T-helper 17 cell (primary cell): Measurements from ENCODE around the gene SELENOP. TPM values are rescaled to one million over a fixed set of nuclear protein-coding genes. Genes with fewer than 3 reads are reported as not detected.

Source experiments
- ATAC-seq: fragments of 150-1000 bp; cut with Tn5 transposase; 2 replicates; pipeline ENCODE4 v1.10.0; 2021; ENCODE audit warnings: mild to moderate bottlenecking, moderate library complexity
- DNase-seq, 3 donors: peaks; one replicate each; pipeline versions ENCODE4 v3.0.0 to v3.0.0-alpha.2; 2020 to 2021
- H3K9me3 ChIP-seq: one replicate; pipeline ENCODE4 v1.7.0; 2013; ENCODE audit warnings: low read length, mild to moderate bottlenecking; ENCODE audit not compliant: control insufficient read depth, poor library complexity, severe bottlenecking
- H3K27ac Mint-ChIP-seq: one replicate; pipeline ENCODE4 v1.8.0; 2022; ENCODE audit warnings: mild to moderate bottlenecking, moderate library complexity, mixed read lengths
- H3K27me3 Mint-ChIP-seq: one replicate; pipeline ENCODE4 v1.8.0; 2022; ENCODE audit warnings: mixed read lengths
- H3K36me3 Mint-ChIP-seq: one replicate; pipeline ENCODE4 v1.8.0; 2022; ENCODE audit warnings: low read depth, mixed read lengths
- H3K4me1 Mint-ChIP-seq: one replicate; pipeline ENCODE4 v1.8.0; 2022; ENCODE audit warnings: mild to moderate bottlenecking, mixed read lengths
- H3K4me3 Mint-ChIP-seq: one replicate; pipeline ENCODE4 v1.8.0; 2022; ENCODE audit warnings: mild to moderate bottlenecking, moderate library complexity, mixed read lengths
- total RNA-seq, 4 donors: library from RNA in 2 of 4; stranded (reverse) in 2 of 4; gene quantifications; one replicate each; pipeline ENCODE4 v1.2.3 and lab custom pipeline; 2022 to 2026

Gene SELENOP
- total RNA-seq, 2 donors from 2014 or later: 0.70 TPM; not detected in 1

- Mint-ChIP-seq H3K27ac (no peak overlapping the region), H3K4me3 (no peak overlapping the region), H3K36me3 (peaks cover 2% of the 10 kb centered on the region), H3K4me1 (no peaks in the 10 kb centered on the region), H3K27me3 (peaks cover 10% of the 10 kb centered on the region)
- ATAC-seq: no peak
- no peak for DNase-seq
- H3K9me3 ChIP-seq: no peaks in the 10 kb centered on the region
Observed at GRCh38 chr5:42840842-42841567, 29.3 kb upstream of the SELENOP start.

GRCh38 chr5:42840269-42840668 is 28.6 kb upstream of the SELENOP start:
- DNase-seq: no peak
- H3K27ac Mint-ChIP-seq: no peak overlapping the region
- H3K9me3 ChIP-seq: no peaks in the 10 kb centered on the region
- no peaks in the 10 kb centered on the region for H3K36me3 Mint-ChIP-seq
- H3K4me3 Mint-ChIP-seq: no peak overlapping the region
- no peak for ATAC-seq
- H3K27me3 Mint-ChIP-seq: peaks cover 10% of the 10 kb centered on the region
- H3K4me1 Mint-ChIP-seq: no peaks in the 10 kb centered on the region

GRCh38 chr5:42839196-42839595 is 27.5 kb upstream of the SELENOP start:
- no peak overlapping the region for H3K4me3 Mint-ChIP-seq
- H3K9me3 ChIP-seq: no peaks in the 10 kb centered on the region
- DNase-seq (no peak), ATAC-seq (no peak)
- H3K27ac Mint-ChIP-seq: no peak overlapping the region
- no peaks in the 10 kb centered on the region for H3K36me3 Mint-ChIP-seq
- H3K4me1 Mint-ChIP-seq: no peaks in the 10 kb centered on the region
- peaks cover 10% of the 10 kb centered on the region for H3K27me3 Mint-ChIP-seq

DNA sequence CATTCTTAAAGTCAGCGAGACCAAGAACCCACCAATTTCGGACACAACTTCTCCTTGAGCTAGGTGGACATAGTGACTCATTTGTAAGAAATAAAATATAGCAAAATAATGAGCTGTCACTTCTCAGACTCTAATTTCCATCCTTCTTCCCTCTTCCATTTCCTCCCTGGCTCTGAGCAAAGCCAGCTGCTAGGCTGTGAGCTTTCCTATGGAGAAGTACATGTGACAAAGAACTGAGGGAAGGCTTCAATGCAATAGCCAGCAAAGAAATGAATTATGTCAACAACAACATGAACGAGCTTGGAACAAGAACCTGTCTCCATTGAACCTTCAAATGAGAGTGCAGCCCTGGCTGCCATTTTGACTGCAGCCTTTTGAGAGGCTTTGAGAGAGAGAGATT is 25.9 kb upstream of the SELENOP start:
- no peak for ATAC-seq
- H3K9me3 ChIP-seq: no peaks in the 10 kb centered on the region
- Mint-ChIP-seq H3K27me3 (peaks cover 10% of the 10 kb centered on the region), H3K36me3 (no peaks in the 10 kb centered on the region), H3K4me1 (no peaks in the 10 kb centered on the region), H3K4me3 (no peak overlapping the region), H3K27ac (no peak overlapping the region)
- DNase-seq: no peak

DNA sequence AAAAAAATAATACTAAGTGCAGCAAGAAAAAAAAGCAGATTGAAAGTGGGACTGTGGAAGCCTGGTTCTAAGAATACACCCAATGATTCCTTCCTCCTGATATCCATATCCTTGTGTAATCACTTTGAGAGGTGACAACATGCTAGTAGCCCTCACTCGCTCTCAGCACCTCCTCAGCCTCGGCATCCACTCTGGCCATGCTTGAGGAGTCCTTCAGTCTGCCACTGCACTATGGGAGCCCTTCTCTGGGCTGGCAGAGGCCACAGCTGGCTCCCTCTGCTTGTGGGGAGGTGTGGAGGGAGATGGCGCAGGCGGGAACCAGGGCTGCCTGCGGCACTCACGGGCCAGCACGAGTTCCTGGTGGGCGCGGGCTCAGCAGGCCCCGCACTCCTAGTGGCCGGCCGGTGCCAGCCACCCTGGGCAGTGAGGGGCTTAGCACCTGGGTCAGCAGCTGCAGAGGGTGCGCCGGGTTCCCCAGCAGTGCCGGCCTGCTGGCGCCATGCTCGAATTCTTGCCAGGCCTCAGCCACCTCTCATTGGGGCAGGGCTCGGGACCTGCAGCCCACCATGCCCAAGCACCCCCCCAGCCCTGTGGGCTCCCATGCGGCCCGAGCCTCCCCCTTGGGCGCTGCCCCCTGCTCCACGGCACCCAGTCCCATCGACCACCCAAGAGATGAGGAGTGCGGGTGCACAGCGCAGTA is 24.5 kb upstream of the SELENOP start:
- H3K9me3 ChIP-seq: no peaks in the 10 kb centered on the region
- ATAC-seq (no peak), DNase-seq (no peak)
- Mint-ChIP-seq H3K27ac (no peak overlapping the region), H3K36me3 (no peaks in the 10 kb centered on the region), H3K27me3 (peaks cover 10% of the 10 kb centered on the region), H3K4me1 (no peaks in the 10 kb centered on the region), H3K4me3 (no peak overlapping the region)

DNA sequence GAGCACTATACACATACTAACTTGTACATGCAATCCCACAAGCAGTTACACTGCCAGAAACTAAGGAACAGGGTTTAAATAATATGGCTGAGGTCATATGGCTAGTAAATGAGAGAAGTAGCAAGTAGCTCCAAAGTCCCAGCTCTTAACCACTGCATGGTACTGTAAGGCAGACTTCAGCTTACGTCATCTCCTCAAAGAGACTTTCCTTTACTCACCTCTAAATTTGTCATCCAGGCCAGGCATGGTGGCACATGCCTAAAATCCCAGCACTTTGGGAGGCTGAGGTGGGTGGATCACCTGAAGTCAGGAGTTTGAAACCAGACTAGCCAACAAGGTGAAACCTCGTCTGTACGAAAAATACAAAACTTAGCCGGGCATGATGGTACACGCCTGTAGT is 20.4 kb upstream of the SELENOP start:
- DNase-seq: no peak
- Mint-ChIP-seq H3K27ac (no peak overlapping the region), H3K4me1 (no peaks in the 10 kb centered on the region), H3K36me3 (no peaks in the 10 kb centered on the region), H3K27me3 (peaks cover 19% of the 10 kb centered on the region), H3K4me3 (no peak overlapping the region)
- no peaks in the 10 kb centered on the region for H3K9me3 ChIP-seq
- no peak for ATAC-seq

DNA sequence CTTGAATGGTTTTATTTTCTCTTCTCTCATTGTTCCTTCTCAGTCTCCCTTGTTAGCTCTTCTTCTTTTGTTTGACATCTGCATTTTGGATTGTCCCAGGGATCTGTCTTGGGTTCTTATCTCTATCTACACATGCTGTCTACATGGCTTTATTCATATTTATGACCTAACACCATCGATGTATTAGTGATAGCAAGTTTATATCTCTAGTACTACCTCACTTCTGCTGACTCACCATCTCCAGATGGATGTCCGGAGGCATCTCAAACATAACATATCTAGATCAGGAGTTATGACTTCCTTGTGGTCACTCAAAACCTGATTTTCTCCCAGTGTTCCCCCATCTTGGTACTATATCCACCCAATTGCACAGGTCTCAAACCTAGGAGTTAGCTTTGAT is 19.2 kb upstream of the SELENOP start:
- Mint-ChIP-seq H3K27me3 (peaks cover 19% of the 10 kb centered on the region), H3K4me1 (no peaks in the 10 kb centered on the region), H3K36me3 (no peaks in the 10 kb centered on the region), H3K4me3 (no peak overlapping the region), H3K27ac (no peak overlapping the region)
- ATAC-seq (no peak), DNase-seq (no peak)
- H3K9me3 ChIP-seq: no peaks in the 10 kb centered on the region

DNA sequence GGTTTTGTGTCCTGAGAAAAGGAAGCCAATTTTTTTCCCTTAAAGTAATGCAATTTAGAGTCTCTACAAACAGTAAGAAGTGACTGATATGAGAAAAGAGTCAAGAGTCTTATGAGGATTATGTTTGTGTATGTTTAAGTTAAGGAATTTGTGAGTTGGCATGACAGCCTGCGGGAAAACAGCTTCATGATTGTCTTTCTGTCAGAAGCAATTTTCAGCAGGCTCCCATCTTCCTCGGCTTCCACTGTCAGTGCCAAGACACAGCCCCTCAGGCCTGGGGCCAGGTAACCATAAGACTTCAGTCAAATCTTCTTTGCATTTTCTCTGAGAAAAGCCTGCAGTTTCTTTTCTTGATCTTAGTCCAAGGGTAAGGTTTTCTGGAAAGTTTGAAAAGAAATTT is 17.0 kb upstream of the SELENOP start:
- H3K9me3 ChIP-seq: no peaks in the 10 kb centered on the region
- Mint-ChIP-seq H3K4me3 (no peak overlapping the region), H3K36me3 (no peaks in the 10 kb centered on the region), H3K4me1 (no peaks in the 10 kb centered on the region), H3K27ac (no peak overlapping the region), H3K27me3 (peaks cover 41% of the 10 kb centered on the region)
- DNase-seq (no peak), ATAC-seq (no peak)

DNA sequence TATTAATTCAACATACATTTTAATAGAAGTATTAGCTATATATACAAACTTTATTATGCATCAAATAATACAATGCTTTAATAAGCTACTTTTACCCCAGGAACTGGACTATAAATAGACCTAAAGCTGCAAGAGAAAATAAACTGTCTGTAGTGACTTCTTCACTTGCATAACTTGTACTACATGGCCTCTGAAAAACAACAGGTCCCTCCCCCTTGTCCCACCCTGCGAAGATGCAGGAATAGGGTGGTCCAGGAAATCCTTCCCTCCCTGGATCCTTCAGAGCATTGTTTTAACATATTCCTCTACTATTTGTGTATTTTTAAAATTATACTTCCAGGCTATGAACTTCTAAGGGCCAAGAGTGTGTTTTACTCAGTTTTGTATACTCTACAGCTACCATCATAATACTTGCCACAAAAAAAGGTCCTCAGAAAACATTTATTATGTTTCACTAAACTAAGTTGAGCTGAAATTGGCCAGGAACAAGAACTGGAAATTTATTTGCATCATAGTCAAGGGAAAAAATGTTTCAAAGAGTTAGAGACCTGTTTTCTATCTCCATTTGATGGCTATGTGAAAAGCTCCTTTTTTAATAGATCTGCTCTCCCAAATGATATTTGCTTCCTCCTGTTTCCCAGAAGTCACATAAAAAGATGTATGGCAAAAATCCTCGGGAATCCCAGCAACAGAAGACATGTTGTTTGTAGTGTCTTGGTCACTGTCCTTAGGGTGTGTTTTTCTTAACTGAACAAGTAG is 15.2 kb upstream of the SELENOP start:
- ATAC-seq (no peak), DNase-seq (no peak)
- Mint-ChIP-seq H3K27ac (no peak overlapping the region), H3K36me3 (no peaks in the 10 kb centered on the region), H3K4me3 (no peak overlapping the region), H3K27me3 (peaks cover 41% of the 10 kb centered on the region), H3K4me1 (no peaks in the 10 kb centered on the region)
- H3K9me3 ChIP-seq: no peaks in the 10 kb centered on the region

GRCh38 chr5:42825422-42826148 is 13.9 kb upstream of the SELENOP start:
- H3K27me3 Mint-ChIP-seq: peaks cover 36% of the 10 kb centered on the region
- H3K4me3 Mint-ChIP-seq: no peak overlapping the region
- H3K9me3 ChIP-seq: no peaks in the 10 kb centered on the region
- H3K4me1 Mint-ChIP-seq: no peaks in the 10 kb centered on the region
- no peak overlapping the region for H3K27ac Mint-ChIP-seq
- no peaks in the 10 kb centered on the region for H3K36me3 Mint-ChIP-seq
- DNase-seq (no peak), ATAC-seq (no peak)

DNA sequence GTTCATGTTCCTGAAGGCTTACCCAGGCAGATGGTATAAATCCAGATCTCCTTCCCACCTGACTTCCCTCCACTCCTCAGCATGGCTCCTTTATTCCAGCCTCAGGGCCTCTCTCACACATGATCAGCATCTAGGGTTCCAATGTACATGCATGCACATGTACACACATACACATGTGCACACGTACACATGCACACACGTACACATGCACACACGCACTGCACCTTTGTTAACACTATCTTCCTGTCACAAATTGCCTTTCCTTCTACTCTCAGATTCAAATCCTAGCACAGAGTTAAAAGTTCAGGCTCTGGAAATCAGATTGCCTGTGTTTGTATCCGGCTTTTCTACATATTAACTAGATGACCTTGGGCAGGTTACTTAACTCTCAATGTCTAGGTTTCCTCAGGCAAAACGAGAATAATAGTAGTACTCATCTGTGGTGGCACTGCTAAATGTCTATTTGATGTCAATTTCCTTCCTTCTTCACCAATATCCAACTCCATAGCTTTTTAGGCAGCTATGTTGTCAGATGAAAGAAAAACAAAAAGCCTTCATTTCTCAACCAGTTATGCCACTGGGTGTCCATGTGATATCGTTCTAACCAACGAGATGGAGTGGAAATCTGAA is 12.8 kb upstream of the SELENOP start:
- DNase-seq: no peak
- no peak overlapping the region for H3K4me3 Mint-ChIP-seq
- no peak for ATAC-seq
- H3K4me1 Mint-ChIP-seq: no peaks in the 10 kb centered on the region
- no peaks in the 10 kb centered on the region for H3K36me3 Mint-ChIP-seq
- H3K27ac Mint-ChIP-seq: no peak overlapping the region
- H3K27me3 Mint-ChIP-seq: peaks cover 35% of the 10 kb centered on the region
- H3K9me3 ChIP-seq: no peaks in the 10 kb centered on the region

- Mint-ChIP-seq H3K4me1 (no peaks in the 10 kb centered on the region), H3K27ac (no peak overlapping the region), H3K36me3 (no peaks in the 10 kb centered on the region), H3K4me3 (no peak overlapping the region), H3K27me3 (peaks cover 30% of the 10 kb centered on the region)
- DNase-seq (no peak), ATAC-seq (no peak)
- no peaks in the 10 kb centered on the region for H3K9me3 ChIP-seq
Observed at GRCh38 chr5:42822548-42822947, 10.9 kb upstream of the SELENOP start.

GRCh38 chr5:42819745-42820144 is 8.1 kb upstream of the SELENOP start:
- no peak overlapping the region for H3K27ac Mint-ChIP-seq

More at GRCh38 chr5:42819745-42820144, 8.1 kb upstream of the SELENOP start:
- ATAC-seq (no peak), DNase-seq (no peak)
- Mint-ChIP-seq H3K4me1 (peaks cover 2% of the 10 kb centered on the region), H3K4me3 (no peak overlapping the region), H3K27me3 (peaks cover 18% of the 10 kb centered on the region), H3K36me3 (no peaks in the 10 kb centered on the region)
- H3K9me3 ChIP-seq: no peaks in the 10 kb centered on the region
